AG20443 (cell line): ENCODE measurements around the gene JMJD4.

Source experiments
- DNase-seq: peaks from one replicate; pipeline ENCODE4 v3.0.0; 2012; ENCODE audit warnings: low spot score, mixed read lengths

JMJD4 gene

GRCh38 chr1:227749225-227749624 lies 14.1 kb upstream of the JMJD4 start:
- DNase-seq, result no peak

- DNase-seq, result no peak
Measured at GRCh38 chr1:227748496-227749182, 13.5 kb upstream of the JMJD4 start.

DNA sequence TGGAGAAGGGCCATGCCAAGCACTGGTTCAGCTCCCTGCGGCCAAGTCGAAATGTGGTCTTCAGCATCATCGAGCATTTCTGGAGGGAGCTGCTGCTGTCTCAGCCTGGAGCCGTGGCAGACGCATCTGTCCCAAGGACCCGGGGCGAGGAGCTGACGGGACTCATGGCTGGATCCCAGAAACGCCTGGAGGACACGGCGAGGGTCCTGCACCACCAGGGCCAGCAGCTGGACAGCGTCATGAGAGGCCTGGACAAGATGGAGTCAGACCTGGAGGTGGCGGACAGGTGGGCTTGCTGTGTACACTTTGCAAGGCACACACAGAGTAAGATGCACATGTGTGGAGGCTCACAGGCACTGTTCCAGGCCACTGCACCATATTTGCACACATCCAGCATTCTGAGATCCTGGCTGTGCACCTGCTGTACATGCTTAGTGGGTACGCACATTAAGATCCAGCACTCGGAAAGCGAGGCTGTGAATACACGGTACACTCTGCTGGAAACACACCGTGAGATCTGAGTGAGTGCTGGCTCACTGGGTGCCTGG lies 12.9 kb upstream of the JMJD4 start:
- DNase-seq, result no peak

DNA sequence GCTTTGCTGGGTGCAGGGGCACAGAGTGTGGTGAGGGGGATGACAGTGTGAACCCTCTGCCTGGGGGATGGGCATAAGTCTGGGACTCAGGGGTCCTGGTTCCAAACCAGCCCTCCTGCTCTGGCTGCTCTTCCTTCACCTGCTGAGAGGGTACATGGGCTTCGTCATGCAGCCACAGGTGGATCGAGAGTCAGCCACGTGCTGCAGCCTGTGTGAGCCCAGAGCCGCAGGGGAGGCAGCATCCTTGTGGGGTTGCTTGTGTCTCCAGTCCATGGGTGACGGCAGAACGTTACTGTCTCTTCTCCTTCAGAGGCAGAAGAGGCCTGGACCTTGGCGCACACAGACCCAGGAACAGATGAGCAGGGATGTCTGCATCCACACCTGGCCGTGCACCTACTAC lies 12.3 kb upstream of the JMJD4 start:
- no peak for DNase-seq

GRCh38 chr1:227746676-227747075 lies 11.6 kb upstream of the JMJD4 start:
- DNase-seq, result no peak

- no peak for DNase-seq
Measured at GRCh38 chr1:227745568-227746265, 10.6 kb upstream of the JMJD4 start.

DNA sequence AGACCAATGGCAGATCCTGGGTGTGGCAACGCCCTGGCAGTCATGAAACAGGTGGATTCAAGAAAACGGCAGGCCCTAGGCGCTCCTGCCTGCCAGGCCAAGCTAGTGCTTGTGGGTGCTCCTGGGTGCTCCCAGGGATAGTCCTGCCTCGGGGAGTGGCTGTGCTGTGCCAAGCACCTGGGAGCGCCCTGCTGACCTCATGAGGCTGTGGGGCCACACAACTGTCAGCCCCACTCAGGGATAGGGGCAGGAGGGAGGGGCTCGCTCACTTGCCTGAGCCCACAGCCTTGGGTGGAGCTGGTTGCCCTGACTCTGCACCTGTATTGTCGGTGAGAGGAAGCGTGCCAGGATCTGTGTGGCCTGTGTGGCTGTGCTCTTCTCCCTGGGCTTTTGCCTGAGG lies 9.6 kb upstream of the JMJD4 start:
- no peak for DNase-seq

DNA sequence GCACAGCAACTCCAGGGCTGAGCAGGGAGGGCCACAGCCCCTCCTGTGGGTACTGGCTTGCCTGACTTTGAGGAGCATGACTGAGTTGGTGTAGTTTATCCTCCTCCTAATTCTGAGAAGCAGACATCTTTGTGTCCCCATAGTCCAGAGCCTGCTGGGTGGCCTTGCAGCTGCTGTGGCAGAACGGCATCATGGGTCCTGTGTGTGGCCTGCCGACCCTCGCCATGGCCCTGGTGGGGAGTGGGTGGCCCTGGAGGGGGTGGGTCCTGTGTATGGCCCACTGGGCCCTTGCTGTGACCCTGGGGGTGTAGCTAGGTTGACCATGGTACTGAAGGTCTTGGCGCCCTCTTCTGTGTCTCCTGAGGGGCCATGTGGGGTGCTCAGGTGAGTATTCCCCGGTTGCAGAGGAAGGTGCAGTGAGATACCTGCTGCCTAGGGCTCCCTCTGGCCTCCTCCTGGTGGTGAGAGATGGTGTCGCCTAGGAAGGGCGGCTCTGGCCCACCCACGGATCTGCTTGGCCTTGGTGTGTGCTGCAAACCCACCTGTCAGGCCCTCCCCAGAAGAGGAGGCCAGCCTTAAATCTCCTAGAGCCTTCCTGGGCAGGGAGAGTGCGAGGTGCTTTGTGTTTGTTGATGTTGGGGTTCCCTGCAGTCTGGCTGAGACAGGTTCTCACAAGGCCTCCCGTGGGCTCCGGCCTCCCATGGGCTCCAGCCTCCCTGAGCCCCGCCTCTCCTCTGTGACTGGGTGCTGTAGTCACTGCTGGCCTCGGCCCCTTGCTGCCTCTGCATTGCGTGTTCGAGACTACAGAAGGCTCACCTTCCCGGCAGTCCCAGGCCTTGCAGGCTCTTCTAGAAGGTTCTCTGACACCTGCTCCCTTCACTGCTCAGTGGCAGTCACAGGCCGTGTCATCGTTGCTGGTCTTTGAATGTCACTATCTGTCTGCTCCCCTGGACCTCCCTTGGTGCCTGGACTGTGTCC lies 7.9 kb upstream of the JMJD4 start:
- no peak for DNase-seq

GRCh38 chr1:227741166-227741870 lies 6.2 kb upstream of the JMJD4 start:
- no peak for DNase-seq

DNA sequence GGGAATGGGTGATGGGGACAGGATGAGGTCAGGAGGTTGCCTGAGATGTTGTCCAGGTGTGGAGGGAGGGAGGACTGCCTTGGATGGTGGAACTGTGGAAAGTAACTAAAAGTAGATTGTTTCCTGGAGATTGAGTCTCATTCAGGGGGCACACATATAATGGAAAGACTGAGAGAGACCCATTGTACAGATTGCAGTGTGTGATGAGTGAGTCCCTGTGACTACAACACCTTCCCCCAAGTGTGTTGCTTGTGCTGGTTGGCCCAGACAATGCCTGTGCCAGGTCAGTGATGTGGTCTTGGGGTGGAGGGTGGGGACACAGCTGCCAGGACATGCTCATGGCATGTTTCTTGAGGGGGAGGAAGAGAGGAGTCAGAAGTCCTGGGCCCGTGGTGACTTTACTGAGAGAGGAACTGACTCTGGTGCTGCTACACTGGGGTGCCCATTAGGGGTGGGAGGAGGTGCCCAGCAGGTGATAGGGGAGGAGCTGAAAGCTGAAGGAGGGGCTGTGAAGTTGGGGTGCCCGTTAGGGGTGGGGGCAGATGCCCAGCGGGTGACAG lies 5.4 kb upstream of the JMJD4 start:
- DNase-seq, result no peak

DNA sequence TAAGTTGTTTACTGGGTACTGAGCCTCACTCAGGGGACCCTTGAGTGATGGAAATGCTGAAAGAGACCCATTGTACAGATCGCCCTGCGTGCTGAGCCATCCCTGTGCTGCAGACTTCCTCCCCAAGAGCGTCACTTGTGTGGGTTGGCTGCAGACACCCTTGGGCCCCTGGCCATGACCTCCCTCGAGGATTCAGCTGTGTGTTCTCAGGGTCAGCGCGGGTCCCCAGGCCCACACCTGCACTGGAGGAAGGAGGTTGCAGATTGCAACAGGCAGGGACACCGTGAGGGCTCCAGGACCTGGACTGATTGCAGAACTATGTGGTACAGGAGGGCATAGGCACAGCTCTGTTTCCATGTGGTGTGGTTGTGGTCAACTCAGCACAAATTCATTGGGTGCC lies 4.5 kb upstream of the JMJD4 start:
- no peak for DNase-seq

DNA sequence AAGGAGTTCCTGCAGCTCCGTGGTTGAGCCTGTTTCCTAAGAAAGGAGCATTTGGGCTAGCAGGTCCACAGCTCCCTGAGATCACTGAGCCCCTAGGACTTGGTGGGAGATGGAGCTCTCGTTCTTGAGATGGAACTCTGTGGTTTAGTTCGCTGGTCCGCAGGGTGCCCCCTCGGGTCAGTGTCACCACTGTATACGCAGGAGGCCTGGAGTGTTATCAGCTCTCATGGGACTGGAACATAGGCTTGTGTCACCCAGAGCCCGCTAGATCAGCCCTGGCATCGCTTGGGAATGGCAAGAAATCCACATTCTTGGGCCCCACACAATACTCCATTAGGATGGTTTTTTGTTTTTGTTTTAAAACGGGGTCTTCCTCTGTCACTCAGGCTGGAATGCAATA lies 3.7 kb upstream of the JMJD4 start:
- DNase-seq, result no peak

DNA sequence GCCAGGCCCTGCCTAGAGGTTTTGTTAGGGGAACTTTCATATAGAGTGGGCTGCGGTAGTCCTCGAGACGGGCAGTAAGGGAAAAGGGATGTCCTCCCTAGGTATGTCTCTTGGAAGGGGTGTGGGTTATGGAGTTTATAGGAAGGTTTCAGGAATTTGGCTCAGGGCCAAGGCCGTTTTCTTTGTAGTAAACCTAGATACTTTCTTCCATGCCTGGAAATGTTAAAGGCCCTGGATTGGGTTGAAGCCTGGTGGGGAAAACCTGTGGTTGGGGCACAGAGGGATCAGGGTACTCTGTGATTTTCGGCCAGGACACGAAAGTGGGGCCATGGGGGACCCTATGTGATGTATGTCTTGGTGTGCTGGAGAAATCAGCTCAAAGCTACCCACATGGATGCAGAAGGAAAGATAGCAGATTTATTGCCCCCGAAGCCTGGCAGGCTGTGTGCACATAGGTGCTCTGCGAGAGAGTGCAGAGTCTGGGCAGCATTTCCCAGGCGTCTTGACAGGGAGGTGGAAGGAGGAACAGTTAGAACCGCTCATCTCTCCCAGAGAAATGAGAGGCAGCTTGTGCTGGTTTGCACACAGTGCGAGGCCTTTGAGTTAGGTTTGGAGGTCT lies 1.8 kb upstream of the JMJD4 start:
- DNase-seq, result no peak

DNA sequence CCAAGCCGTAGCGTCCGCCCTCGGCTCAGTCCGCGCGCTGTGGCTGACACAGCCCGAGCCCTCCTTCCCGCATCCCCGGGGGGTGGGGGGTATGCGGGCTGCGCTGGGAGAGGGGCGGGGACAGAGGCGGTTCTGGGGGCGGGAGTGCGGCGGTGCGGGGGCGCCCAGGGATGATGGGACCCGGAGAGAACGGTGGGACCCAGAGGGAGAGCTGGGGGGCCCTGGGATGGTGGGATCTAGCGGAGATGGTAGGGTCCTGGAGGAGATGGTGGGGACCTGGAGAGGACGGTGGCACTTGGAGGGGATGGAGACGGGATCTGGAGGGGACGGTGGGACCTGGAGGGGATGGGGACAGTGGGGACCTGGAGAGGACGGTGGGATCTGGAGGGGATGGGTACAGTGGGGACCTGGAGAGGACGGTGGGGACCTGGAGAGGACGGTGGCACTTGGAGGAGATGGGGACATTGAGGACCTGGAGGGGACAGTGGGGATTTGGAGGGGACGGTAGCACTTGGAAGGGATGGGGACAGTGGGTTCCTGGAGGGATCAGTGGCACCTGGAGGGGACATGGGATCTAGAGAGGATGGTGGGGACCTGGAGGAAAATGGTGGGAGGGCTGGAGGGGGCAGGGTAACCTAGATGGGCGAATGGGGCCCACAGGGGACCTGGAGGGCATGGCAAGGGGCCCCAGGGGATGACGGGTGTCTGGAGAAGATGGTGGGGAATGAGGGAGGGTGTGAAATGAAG lies 610 bp upstream of the JMJD4 start:
- no peak for DNase-seq

- DNase-seq, result no peak
Measured at GRCh38 chr1:227734546-227734855, 601 bp downstream of the JMJD4 start.

DNA sequence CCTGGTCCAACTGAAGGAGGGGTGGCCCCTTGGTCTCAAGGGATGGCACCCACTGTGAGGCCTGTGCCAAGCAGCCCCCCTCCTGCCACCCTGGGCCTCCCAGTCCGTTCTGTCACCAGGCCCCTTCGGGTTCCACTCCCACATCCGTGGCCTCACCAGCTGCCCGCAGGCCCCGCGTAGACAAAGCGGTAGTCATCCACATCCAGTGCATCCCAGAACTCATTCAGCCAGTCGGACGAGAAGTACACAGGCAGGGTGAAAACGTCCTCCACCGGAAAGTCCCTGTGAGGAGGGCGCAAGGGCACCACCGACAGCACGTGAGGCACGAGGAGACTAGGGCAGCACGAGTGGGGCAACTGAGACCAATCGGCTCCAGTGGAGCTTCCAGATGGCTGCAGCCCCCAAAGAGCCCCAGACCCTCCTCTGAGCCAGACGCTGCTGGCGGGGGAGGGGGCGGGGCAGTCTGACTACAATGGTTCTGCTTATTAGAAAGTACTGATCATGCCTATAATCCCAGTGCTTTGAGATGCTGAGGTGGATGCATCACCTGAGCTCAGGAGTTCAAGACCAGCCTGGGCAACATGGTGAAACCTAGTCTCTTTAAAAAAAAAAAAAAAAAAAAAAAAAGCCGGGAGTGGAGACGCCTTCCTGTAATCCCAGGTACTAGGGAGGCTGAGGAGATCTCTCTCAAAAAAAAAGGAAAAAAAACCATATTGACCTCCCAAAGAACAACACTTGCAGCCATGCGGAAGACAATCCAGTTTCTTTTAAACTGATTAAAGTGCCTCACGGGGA lies 1.2 kb downstream of the JMJD4 start:
- no peak for DNase-seq

DNA sequence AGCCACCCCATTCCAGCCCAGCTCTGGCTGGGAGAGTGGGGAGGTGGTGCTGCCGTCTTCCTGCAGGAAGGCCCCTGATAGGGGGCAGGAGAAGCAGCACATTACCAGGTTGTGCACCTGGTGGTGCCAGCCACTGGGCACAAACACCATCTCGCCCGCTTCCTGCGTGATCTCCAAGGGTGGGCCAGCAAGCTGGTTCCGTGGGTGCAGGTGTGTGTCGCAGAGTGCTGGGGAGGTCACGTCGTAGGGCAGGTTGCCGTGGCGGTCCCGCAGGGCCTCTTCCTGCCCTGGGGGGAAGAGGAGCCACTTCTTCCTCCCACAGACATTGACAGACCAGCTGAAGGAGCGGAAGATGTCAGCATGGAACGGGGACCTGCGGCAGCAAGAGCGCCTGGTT lies 1.8 kb downstream of the JMJD4 start:
- DNase-seq, result no peak

DNA sequence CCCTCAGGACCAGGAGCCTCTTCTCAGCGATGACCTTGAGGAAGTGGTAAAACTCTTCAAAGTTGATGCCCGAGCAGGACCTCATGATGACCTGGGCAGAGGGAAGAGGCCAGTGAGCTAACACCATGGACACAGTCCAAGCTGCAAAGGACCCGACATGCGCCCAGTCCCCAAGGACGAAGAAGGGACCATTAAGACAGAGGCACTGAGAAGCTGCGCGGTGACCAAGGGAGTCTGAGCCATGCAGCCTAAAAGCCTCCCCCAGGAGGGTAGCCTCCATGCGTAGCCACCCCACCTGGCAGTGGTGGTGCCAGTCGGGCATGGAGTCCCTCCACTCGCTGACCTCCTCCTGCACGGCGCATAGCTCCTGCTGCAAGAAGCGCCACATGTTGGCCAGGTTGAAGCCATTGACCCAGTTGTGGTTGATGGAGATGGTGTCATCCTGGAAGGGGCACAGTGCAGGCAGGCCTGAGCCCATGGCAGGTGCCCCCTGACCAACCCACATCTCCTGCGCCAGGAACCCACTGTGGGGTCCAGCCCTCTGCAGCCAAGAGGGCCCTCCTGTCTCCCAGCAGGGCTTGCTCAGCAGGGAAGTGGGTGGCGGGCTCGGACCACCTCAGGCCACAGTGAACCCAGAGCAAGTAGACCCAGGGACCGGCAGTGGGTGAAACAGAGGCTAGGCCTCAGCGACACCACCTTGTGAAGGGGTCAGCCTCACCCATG lies 2.4 kb downstream of the JMJD4 start:
- DNase-seq, result no peak
